H1 (cell line): ENCODE data around the gene ERVV-1. TPM values are rescaled to one million over a fixed set of nuclear protein-coding genes. Genes with fewer than 3 reads are reported as not detected.

Experiments
- KDM1A ChIP-seq: fragments of 200-600, 300-600 bp; sonication (generic); IDR thresholded peaks from 2 replicates; pipeline ENCODE4 v1.7.1; 2016; ENCODE audit warnings: mild to moderate bottlenecking, low read length, borderline replicate concordance
- polyA plus RNA-seq, 7 experiments: library from polyadenylated mRNA; depleted of rRNA in 3 of 7; stranded (reverse) in 5 of 7; unstranded in 2 of 7; fragments of >200 nt in 5 of 7; fragments of 200-250 nt in 2 of 7; gene quantifications; 1 replicate in 5 of 7; 2 replicates in 1 of 7; 4 replicates in 1 of 7; pipeline versions ENCODE4 v1.2.1 to v1.2.3, GENCODE V29; 2011 to 2013; ENCODE audit warnings: missing spikeins in 2 of 7, mixed read lengths in 2 of 7
- total RNA-seq: library from RNA; stranded (reverse); fragmentation: NEBNext Ultra II Directional; extraction: Animal tissue kit (Norgen Biotek cat#: 25700); gene quantifications from 2 replicates; pipeline ENCODE4 v1.2.1, GENCODE V29; 2021
- TF ChIP-seq, protein P1 (sequence below): fragments of 300-600 bp; sonication (generic); IDR thresholded peaks from 2 replicates; pipeline ENCODE4 v1.7.1; 2012; ENCODE audit warnings: low read length, moderate library complexity, mild to moderate bottlenecking, inconsistent platforms; ENCODE audit not compliant: insufficient replicate concordance

Gene ERVV-1
- total and polyA plus RNA-seq, 2 of the 8 experiments (the other 6 are each of a cell fraction or from before 2014, with no cell fraction given) = not detected

DNA sequence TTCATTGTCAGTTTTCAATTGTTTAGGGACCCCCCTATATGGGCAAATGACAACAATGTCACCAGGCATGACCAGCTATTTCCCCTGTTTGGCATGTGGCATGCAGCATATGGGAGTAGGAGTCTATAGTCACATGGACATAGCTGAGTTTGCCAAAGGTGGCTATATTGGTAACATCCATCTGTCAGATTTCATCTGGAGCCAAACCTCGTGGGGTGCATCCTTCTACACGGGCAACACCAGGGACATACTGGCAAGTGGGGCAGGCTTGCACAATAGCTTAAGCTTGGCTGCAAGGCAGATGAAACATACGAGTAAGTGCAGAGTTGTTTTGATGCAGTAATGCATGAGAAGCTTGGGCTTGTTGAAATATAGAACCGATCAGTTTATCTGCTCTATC is 26.5 kb upstream of the ERVV-1 start (continued):
- no peak for TF ChIP-seq KDM1A
- TF ChIP-seq, protein P1, sequence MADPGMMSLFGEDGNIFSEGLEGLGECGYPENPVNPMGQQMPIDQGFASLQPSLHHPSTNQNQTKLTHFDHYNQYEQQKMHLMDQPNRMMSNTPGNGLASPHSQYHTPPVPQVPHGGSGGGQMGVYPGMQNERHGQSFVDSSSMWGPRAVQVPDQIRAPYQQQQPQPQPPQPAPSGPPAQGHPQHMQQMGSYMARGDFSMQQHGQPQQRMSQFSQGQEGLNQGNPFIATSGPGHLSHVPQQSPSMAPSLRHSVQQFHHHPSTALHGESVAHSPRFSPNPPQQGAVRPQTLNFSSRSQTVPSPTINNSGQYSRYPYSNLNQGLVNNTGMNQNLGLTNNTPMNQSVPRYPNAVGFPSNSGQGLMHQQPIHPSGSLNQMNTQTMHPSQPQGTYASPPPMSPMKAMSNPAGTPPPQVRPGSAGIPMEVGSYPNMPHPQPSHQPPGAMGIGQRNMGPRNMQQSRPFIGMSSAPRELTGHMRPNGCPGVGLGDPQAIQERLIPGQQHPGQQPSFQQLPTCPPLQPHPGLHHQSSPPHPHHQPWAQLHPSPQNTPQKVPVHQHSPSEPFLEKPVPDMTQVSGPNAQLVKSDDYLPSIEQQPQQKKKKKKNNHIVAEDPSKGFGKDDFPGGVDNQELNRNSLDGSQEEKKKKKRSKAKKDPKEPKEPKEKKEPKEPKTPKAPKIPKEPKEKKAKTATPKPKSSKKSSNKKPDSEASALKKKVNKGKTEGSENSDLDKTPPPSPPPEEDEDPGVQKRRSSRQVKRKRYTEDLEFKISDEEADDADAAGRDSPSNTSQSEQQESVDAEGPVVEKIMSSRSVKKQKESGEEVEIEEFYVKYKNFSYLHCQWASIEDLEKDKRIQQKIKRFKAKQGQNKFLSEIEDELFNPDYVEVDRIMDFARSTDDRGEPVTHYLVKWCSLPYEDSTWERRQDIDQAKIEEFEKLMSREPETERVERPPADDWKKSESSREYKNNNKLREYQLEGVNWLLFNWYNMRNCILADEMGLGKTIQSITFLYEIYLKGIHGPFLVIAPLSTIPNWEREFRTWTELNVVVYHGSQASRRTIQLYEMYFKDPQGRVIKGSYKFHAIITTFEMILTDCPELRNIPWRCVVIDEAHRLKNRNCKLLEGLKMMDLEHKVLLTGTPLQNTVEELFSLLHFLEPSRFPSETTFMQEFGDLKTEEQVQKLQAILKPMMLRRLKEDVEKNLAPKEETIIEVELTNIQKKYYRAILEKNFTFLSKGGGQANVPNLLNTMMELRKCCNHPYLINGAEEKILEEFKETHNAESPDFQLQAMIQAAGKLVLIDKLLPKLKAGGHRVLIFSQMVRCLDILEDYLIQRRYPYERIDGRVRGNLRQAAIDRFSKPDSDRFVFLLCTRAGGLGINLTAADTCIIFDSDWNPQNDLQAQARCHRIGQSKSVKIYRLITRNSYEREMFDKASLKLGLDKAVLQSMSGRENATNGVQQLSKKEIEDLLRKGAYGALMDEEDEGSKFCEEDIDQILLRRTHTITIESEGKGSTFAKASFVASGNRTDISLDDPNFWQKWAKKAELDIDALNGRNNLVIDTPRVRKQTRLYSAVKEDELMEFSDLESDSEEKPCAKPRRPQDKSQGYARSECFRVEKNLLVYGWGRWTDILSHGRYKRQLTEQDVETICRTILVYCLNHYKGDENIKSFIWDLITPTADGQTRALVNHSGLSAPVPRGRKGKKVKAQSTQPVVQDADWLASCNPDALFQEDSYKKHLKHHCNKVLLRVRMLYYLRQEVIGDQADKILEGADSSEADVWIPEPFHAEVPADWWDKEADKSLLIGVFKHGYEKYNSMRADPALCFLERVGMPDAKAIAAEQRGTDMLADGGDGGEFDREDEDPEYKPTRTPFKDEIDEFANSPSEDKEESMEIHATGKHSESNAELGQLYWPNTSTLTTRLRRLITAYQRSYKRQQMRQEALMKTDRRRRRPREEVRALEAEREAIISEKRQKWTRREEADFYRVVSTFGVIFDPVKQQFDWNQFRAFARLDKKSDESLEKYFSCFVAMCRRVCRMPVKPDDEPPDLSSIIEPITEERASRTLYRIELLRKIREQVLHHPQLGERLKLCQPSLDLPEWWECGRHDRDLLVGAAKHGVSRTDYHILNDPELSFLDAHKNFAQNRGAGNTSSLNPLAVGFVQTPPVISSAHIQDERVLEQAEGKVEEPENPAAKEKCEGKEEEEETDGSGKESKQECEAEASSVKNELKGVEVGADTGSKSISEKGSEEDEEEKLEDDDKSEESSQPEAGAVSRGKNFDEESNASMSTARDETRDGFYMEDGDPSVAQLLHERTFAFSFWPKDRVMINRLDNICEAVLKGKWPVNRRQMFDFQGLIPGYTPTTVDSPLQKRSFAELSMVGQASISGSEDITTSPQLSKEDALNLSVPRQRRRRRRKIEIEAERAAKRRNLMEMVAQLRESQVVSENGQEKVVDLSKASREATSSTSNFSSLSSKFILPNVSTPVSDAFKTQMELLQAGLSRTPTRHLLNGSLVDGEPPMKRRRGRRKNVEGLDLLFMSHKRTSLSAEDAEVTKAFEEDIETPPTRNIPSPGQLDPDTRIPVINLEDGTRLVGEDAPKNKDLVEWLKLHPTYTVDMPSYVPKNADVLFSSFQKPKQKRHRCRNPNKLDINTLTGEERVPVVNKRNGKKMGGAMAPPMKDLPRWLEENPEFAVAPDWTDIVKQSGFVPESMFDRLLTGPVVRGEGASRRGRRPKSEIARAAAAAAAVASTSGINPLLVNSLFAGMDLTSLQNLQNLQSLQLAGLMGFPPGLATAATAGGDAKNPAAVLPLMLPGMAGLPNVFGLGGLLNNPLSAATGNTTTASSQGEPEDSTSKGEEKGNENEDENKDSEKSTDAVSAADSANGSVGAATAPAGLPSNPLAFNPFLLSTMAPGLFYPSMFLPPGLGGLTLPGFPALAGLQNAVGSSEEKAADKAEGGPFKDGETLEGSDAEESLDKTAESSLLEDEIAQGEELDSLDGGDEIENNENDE = no peak
